ENCODE data around the gene PLPP1. TPM values are rescaled to one million over a fixed set of nuclear protein-coding genes. Genes with fewer than 3 reads are reported as not detected.

Gene PLPP1
- total and polyA plus RNA-seq, 2 donors (not counting 1 experiment from before 2014, with no cell fraction given) = 5.5 to 8.8 TPM

DNA sequence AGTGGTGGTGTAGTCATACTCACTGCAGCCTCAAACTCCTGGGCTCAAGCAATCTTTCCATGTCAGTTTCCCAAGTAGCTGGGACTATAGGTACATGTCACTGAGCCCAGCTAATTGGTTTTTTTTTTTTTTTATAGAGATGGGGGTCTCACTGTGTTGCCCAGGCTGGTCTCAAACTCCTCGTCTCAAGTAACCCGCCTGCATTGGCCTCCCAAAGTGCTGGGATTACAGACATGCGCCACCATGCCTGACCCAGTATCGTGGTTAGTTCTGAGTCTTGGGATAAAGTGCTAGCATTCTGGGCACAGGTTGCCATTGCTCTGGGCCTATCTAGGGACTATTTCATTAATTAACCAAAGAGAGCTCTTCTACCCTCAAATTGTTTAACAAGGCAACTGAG, 108.3 kb downstream of the PLPP1 start:
- CTCF ChIA-PET = no interaction called here
- H2AFZ ChIP-seq (ENCODE audit: insufficient read depth, low read depth, low read length, poor library complexity, severe bottlenecking) = no peak overlapping the region

DNA sequence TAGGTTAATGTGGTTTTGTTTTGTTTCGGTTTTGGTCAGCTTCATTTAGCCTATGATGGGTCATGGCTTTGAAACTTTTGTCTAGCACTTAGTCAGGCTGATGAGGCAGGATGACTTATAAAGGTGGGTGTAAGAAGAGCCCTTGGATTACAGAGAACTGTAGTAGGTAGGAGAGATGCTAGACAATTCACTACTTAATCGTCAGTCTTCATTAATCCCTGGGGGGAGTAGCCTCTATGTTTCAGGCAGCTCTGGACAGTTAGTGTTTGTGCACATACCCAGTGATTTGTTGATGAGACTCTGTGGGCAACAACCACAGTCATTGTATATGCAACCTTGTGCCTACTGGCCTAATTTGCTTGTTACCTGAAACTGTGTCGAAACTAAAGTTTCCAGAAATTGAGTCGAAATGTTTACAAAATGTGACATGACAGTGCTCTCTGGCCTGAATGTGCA, 113.7 kb downstream of the PLPP1 start:
- Histone ChIP-seq H3K4me3 (ENCODE audit: control extremely low read depth in 1 of 5, extremely low read depth in 1 of 5, insufficient read depth in 1 of 5, low read depth in 2 of 5, low read length in 4 of 5) (no peak overlapping the region), H3K9me3 (ENCODE audit: control extremely low read depth in 1 of 3, control insufficient read depth in 2 of 3, insufficient read depth in 1 of 3, low read length in 2 of 3) (no peaks in the 10 kb centered on the region), H3K4me1 (ENCODE audit: control insufficient read depth in 2 of 2, insufficient read depth in 2 of 2, low read length in 2 of 2) (no peaks in the 10 kb centered on the region), H3K27ac (ENCODE audit: low read length in 2 of 2) (no peak overlapping the region), H3K4me2 (replicated peaks; ENCODE audit: low read depth, low read length, poor library complexity, severe bottlenecking) (no peak overlapping the region), H3K79me2 (ENCODE audit: control insufficient read depth, insufficient read depth, low read length) (no peaks in the 10 kb centered on the region), H3K27me3 (replicated peaks in 1 of 4; ENCODE audit: control extremely low read depth in 1 of 4, control insufficient read depth in 3 of 4, insufficient read depth in 4 of 4, low read length in 3 of 4) (no peaks in the 10 kb centered on the region), H3K36me3 (replicated peaks in 1 of 2; ENCODE audit: control extremely low read depth in 1 of 2, control insufficient read depth in 1 of 2, extremely low read depth in 1 of 2, insufficient read depth in 2 of 2, low read length in 1 of 2) (peaks cover 3 to 72% of the 10 kb centered on the region in 2 experiments), H3K9ac (ENCODE audit: low read length) (no peak overlapping the region), H2AFZ (ENCODE audit: insufficient read depth, low read depth, low read length, poor library complexity, severe bottlenecking) (no peak overlapping the region), H4K20me1 (ENCODE audit: control insufficient read depth, insufficient read depth, low read length, poor library complexity, severe bottlenecking) (no peaks in the 10 kb centered on the region)
- Mint-ChIP-seq H3K4me1 (peaks cover 9% of the 10 kb centered on the region), H3K4me3 (no peak overlapping the region), H3K27ac (peak overlapping the region; percentile 33), H3K9me3 (ENCODE audit: insufficient read depth) (no peaks in the 10 kb centered on the region), H3K27me3 (no peaks in the 10 kb centered on the region)
- no peak for ATAC-seq (ENCODE audit: low read depth)
- TF ChIP-seq, protein P1, sequence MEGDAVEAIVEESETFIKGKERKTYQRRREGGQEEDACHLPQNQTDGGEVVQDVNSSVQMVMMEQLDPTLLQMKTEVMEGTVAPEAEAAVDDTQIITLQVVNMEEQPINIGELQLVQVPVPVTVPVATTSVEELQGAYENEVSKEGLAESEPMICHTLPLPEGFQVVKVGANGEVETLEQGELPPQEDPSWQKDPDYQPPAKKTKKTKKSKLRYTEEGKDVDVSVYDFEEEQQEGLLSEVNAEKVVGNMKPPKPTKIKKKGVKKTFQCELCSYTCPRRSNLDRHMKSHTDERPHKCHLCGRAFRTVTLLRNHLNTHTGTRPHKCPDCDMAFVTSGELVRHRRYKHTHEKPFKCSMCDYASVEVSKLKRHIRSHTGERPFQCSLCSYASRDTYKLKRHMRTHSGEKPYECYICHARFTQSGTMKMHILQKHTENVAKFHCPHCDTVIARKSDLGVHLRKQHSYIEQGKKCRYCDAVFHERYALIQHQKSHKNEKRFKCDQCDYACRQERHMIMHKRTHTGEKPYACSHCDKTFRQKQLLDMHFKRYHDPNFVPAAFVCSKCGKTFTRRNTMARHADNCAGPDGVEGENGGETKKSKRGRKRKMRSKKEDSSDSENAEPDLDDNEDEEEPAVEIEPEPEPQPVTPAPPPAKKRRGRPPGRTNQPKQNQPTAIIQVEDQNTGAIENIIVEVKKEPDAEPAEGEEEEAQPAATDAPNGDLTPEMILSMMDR (IDR thresholded peaks at IDR 0.05) = no peak
- TF ChIP-seq EZH2 (IDR thresholded peaks at IDR 0.05; ENCODE audit: borderline replicate concordance, insufficient read depth, low read depth, low read length, poor library complexity, severe bottlenecking) = no peak
- ChIA-PET CTCF (interaction anchor here (0.6 kb wide), 1 partner anchor 1443 kb away, joined by 4 read pairs; no protein-coding TSS in a partner anchor), POLR2A (no interaction called here)
- no peak for DNase-seq
- intact Hi-C loops (cut with micrococcal nuclease) = no loop called here
- WGBS (ENCODE audit: insufficient coverage) = 72% methylated on average over 3 of the region's 4 CpGs

More for the DNA sequence above, 108.3 kb downstream of the PLPP1 start:
- DNase-seq = no peak
- Histone ChIP-seq H3K27ac (ENCODE audit: low read length in 2 of 2) (no peak overlapping the region), H3K36me3 (replicated peaks in 1 of 2; ENCODE audit: control extremely low read depth in 1 of 2, control insufficient read depth in 1 of 2, extremely low read depth in 1 of 2, insufficient read depth in 2 of 2, low read length in 1 of 2) (peaks cover 3 to 78% of the 10 kb centered on the region in 2 experiments), H3K9ac (ENCODE audit: low read length) (no peak overlapping the region), H3K4me2 (replicated peaks; ENCODE audit: low read depth, low read length, poor library complexity, severe bottlenecking) (no peak overlapping the region), H3K27me3 (replicated peaks in 1 of 4; ENCODE audit: control extremely low read depth in 1 of 4, control insufficient read depth in 3 of 4, insufficient read depth in 4 of 4, low read length in 3 of 4) (no peaks in the 10 kb centered on the region), H3K79me2 (ENCODE audit: control insufficient read depth, insufficient read depth, low read length) (no peaks in the 10 kb centered on the region), H3K4me1 (ENCODE audit: control insufficient read depth in 2 of 2, insufficient read depth in 2 of 2, low read length in 2 of 2) (no peaks in the 10 kb centered on the region), H4K20me1 (ENCODE audit: control insufficient read depth, insufficient read depth, low read length, poor library complexity, severe bottlenecking) (no peaks in the 10 kb centered on the region), H3K9me3 (ENCODE audit: control extremely low read depth in 1 of 3, control insufficient read depth in 2 of 3, insufficient read depth in 1 of 3, low read length in 2 of 3) (peaks cover 0 to 13% (median 9%) of the 10 kb centered on the region in 3 donors), H3K4me3 (ENCODE audit: control extremely low read depth in 1 of 5, extremely low read depth in 1 of 5, insufficient read depth in 1 of 5, low read depth in 2 of 5, low read length in 4 of 5) (no peak overlapping the region)
- no peak overlapping the region for H3K27ac Mint-ChIP-seq
- TF ChIP-seq, protein P1 (IDR thresholded peaks at IDR 0.05) = no peak
- TF ChIP-seq EZH2 (IDR thresholded peaks at IDR 0.05; ENCODE audit: borderline replicate concordance, insufficient read depth, low read depth, low read length, poor library complexity, severe bottlenecking) = no peak
- no peaks in the 10 kb centered on the region for H3K4me1 Mint-ChIP-seq
- no peak for ATAC-seq (ENCODE audit: low read depth)
- WGBS (ENCODE audit: insufficient coverage) = 100% methylated on average over 2 of the region's 4 CpGs
- POLR2A ChIA-PET = no interaction called here
- intact Hi-C loops (cut with micrococcal nuclease) = no loop called here
- H3K27me3 Mint-ChIP-seq = no peaks in the 10 kb centered on the region
- H3K9me3 Mint-ChIP-seq (ENCODE audit: insufficient read depth) = no peaks in the 10 kb centered on the region
- no peak overlapping the region for H3K4me3 Mint-ChIP-seq
